Stomach (tissue), 4 donors: ENCODE measurements around the gene CFTR.

ENCODE experiments used
- EP300 ChIP-seq: sonication (generic); formaldehyde crosslinking; IDR thresholded peaks from one replicate; pipeline ENCODE4 v1.6.1; 2017; ENCODE audit warnings: antibody characterized with exemption
- POLR2A ChIP-seq, 4 donors: fragments of 450-650 bp; IDR thresholded peaks; one replicate each; pipeline ENCODE4 v1.6.1; 2016; ENCODE audit warnings: antibody characterized with exemption in 4 of 4, control low read depth in 2 of 4, mild to moderate bottlenecking in 1 of 4, moderate library complexity in 1 of 4
- TF ChIP-seq, protein P1 (sequence below), 7 experiments: fragments of 450-650 bp in 4 of 7; fragments of 200-600 bp in 3 of 7; sonication (generic) in 3 of 7; IDR thresholded peaks; one replicate each; pipeline ENCODE4 v1.5.1; 2016 to 2019; ENCODE audit warnings: antibody characterized with exemption in 7 of 7, control low read depth in 2 of 7, mild to moderate bottlenecking in 1 of 7

DNA sequence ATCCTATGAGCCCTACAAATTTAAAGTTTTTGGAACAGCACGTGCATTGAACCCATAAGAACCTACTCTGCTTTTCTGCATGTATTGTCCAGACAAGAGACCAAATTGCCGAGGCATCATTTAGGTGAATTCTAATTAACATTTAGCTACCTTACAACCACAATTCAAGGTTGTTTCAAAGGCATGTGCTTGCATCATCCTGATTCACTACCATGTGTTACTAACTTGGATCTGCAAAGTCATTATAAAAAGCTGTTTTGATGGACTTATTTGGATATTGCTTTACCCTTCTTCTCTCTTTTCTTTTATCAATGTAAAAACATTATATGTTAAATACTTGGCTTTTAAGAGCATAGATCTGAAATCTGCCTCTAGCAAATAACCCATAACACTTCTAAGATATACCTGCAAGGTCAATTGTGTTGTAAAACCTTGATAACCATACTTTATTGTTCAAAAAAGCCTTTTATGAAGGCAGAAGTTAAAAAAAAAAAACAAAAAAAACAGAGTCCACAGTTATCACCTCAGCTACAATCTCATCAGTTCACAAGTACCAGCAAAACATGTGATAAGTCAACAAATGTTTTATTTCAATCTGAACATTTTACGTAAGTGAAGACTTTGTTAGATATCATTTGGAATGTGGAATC, 51.9 kb downstream of the CFTR start:
- no peak for TF ChIP-seq POLR2A (IDR thresholded peaks at IDR 0.05)
- TF ChIP-seq, protein P1, sequence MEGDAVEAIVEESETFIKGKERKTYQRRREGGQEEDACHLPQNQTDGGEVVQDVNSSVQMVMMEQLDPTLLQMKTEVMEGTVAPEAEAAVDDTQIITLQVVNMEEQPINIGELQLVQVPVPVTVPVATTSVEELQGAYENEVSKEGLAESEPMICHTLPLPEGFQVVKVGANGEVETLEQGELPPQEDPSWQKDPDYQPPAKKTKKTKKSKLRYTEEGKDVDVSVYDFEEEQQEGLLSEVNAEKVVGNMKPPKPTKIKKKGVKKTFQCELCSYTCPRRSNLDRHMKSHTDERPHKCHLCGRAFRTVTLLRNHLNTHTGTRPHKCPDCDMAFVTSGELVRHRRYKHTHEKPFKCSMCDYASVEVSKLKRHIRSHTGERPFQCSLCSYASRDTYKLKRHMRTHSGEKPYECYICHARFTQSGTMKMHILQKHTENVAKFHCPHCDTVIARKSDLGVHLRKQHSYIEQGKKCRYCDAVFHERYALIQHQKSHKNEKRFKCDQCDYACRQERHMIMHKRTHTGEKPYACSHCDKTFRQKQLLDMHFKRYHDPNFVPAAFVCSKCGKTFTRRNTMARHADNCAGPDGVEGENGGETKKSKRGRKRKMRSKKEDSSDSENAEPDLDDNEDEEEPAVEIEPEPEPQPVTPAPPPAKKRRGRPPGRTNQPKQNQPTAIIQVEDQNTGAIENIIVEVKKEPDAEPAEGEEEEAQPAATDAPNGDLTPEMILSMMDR (IDR thresholded peaks at IDR 0.05), result no peak
- no peak for TF ChIP-seq EP300
